Esophagus muscularis mucosa (tissue), 3 donors: ENCODE measurements around the gene TSPAN11.

Experiments used
- POLR2A ChIP-seq: fragments of 450-650 bp; IDR thresholded peaks from one replicate; pipeline ENCODE4 v1.6.1; 2017; ENCODE audit warnings: antibody characterized with exemption, moderate library complexity, mild to moderate bottlenecking, low read depth
- POLR2AphosphoS5 ChIP-seq, 2 donors: sonication (generic); formaldehyde crosslinking; IDR thresholded peaks; one replicate each; pipeline ENCODE4 v1.6.1; 2017; ENCODE audit warnings: antibody characterized with exemption in 2 of 2
- TF ChIP-seq, protein P1 (sequence below), 3 experiments: fragments of 200-600 bp in 2 of 3; fragments of 450-650 bp in 1 of 3; sonication (generic) in 2 of 3; IDR thresholded peaks; one replicate each; pipeline ENCODE4 v1.5.1; 2017 to 2019; ENCODE audit warnings: antibody characterized with exemption in 3 of 3, mild to moderate bottlenecking in 2 of 3, moderate library complexity in 1 of 3

DNA sequence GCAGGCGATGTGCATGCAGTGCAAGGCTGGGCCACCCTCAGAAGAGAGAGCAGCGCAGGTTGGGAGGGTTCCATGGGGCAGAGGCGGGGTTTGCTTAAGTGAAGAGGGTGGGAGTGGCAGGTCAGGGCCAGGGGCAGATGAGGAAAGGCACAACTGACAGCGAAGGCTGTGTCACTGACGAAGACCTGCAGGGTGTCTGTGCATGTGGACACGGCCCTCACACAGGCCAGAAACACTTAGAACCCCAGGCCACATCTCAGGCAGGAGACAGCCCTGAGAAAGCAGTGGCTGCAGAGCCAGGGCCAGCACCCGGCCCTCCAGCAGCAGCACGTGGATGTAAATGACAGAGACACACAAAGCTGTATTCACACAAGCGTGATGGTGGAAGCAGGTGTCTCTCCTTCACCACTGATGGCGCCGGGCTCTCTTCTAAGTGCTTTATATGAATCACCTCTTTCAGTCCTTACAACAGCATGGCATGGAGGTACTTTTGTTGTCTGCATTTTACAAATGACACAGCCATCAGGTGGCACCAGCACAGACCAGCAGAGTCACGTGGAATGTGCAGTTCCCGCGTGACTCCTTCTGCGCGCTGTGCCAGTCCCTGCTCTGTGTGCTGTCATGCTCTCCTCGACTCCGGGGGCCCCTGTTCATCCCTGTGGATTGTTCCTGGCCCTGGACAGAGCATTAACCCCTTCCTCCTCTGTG is 54.6 kb downstream of the TSPAN11 start:
- TF ChIP-seq, protein P1, sequence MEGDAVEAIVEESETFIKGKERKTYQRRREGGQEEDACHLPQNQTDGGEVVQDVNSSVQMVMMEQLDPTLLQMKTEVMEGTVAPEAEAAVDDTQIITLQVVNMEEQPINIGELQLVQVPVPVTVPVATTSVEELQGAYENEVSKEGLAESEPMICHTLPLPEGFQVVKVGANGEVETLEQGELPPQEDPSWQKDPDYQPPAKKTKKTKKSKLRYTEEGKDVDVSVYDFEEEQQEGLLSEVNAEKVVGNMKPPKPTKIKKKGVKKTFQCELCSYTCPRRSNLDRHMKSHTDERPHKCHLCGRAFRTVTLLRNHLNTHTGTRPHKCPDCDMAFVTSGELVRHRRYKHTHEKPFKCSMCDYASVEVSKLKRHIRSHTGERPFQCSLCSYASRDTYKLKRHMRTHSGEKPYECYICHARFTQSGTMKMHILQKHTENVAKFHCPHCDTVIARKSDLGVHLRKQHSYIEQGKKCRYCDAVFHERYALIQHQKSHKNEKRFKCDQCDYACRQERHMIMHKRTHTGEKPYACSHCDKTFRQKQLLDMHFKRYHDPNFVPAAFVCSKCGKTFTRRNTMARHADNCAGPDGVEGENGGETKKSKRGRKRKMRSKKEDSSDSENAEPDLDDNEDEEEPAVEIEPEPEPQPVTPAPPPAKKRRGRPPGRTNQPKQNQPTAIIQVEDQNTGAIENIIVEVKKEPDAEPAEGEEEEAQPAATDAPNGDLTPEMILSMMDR (IDR thresholded peaks at IDR 0.05): no peak
- TF ChIP-seq POLR2A (no peak), POLR2AphosphoS5 (IDR thresholded peaks at IDR 0.05) (no peak)
